Cardiac fibroblast (primary cell): ENCODE data around the gene SPINT2.
"Not testable (repeated sequence)": the region's sequence is repeated elsewhere in the genome, so short reads cannot be mapped to it uniquely, and the experiment has no call there.

ENCODE experiments used
- DNase-seq, 2 donors: peaks; one replicate each; pipeline versions ENCODE4 v3.0.0 to v3.0.0-alpha.2; 2010; ENCODE audit warnings: low read depth in 2 of 2
- H3K4me3 ChIP-seq, 2 donors: replicated peaks in 1 of 2; 1 replicate in 1 of 2; 2 replicates in 1 of 2; pipeline ENCODE4 v1.5.1; 2011; ENCODE audit warnings: low read depth in 2 of 2, low read length in 2 of 2, mild to moderate bottlenecking in 2 of 2, moderate library complexity in 1 of 2
- TF ChIP-seq, protein P1 (sequence below): IDR thresholded peaks from one replicate; pipeline ENCODE4 v1.5.1; 2011; ENCODE audit warnings: low read depth, mild to moderate bottlenecking, low read length, inconsistent platforms

The SPINT2 gene

DNA sequence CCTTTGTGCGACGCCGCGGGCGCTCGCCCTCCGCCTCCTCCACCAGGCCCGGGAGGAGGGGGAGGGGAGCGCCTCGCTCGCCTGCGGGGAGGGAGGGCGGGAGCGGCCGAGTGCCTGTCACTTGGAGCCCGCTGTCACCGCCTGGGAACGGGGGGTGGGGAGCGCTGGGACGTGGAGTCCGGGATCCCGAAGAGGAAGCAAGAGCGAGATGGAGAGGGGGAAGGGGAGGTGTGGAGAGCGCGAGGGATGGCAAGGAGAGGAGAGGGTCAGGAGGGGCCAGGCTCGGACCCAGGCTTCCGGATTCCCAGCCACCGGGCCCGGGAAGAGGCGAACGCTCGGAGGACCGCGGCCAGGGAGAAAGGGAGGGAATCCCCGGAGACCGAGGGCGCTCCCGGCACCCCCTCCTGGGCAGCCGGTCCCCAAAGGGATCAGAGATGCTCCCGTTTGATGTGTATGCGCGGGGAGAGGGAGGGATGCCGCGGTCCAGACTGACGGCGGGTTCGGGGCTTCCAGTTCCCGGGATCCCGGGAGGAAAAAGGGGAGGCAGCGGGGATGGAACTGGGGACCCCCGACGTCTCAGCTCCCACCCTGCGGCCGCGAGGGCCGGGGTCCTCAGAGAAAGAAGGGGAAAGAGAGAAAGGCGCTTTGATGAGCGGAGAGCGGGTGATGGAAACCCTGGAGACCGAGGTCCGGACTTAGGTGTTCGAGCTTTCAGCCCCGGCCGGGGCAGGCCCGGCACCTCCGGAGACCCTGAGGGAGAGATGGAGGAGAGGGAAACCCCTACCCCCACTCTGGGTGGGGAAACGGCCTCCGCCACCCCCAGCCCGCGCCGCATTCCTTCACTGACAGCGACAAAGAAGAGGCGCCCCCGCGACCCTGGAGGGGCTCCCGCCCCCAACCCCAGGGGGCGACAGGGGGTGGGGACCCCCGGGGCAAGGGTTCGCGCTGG, 35.6 kb upstream of the SPINT2 start:
- TF ChIP-seq, protein P1, sequence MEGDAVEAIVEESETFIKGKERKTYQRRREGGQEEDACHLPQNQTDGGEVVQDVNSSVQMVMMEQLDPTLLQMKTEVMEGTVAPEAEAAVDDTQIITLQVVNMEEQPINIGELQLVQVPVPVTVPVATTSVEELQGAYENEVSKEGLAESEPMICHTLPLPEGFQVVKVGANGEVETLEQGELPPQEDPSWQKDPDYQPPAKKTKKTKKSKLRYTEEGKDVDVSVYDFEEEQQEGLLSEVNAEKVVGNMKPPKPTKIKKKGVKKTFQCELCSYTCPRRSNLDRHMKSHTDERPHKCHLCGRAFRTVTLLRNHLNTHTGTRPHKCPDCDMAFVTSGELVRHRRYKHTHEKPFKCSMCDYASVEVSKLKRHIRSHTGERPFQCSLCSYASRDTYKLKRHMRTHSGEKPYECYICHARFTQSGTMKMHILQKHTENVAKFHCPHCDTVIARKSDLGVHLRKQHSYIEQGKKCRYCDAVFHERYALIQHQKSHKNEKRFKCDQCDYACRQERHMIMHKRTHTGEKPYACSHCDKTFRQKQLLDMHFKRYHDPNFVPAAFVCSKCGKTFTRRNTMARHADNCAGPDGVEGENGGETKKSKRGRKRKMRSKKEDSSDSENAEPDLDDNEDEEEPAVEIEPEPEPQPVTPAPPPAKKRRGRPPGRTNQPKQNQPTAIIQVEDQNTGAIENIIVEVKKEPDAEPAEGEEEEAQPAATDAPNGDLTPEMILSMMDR = no peak
- no peak for DNase-seq

DNA sequence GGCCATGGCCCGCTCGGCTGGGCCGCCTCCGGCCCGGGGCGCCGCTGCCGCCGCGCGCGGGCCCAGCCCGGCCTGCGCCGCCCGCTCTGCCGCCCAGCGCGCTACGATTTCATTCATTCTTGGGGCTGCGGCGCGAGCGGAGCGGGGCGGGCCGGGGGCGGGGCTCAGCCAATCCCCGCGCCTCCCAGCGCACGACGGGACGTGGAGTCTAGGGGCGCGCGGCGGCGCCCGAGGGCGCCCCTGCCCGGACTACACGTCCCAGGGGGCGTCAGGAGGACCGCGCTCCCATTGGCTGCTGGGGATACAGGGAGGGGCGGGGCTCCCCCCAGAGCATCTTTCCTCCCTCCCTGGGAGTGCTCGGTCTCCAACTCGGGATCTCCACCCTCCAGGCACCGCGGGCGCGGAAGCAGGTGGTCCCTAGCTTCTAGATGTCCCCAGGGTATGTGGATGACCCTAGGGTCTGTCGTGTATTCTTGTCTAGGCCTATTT, 34.7 kb upstream of the SPINT2 start:
- H3K4me3 ChIP-seq = peak overlapping the region in 1 of 2 donors; percentile 51
- TF ChIP-seq, protein P1 = no peak
- peak; percentile 75 to 90 for DNase-seq

More for the DNA sequence above, 35.6 kb upstream of the SPINT2 start:
- H3K4me3 ChIP-seq = peak overlapping the region; percentile 43 to 51

DNA sequence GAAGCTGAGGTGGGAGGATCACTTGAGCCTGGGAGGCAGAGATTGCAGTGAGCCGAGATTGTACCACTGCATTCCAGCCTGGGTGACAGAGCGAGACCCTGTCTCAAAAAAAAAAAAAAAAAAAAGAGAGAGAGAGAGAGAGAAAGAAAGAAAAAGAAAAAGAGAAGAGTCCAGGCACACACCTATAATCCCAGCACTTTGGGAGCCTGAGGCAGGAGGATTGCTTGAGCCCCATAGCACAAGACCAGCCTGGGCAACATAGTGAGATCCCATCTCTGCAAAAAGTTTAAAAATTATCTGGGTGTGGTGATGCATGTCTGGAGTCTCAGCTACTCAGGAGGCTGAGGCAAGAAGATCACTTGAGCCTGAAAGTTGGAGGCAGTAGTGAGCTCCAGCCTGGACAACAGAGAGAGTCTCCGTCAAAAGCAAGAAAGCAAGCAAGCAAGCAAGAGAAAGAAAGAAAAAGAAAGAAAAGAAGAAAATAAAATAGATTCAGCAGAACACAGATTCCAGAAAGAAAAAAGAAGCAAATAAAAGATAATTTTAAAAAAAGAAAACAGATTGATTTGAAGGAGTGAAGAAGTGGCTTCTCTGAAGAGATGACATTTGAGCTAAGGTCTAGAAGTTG, 33.8 kb upstream of the SPINT2 start:
- DNase-seq, H3K4me3 ChIP-seq: not testable (repeated sequence)

DNA sequence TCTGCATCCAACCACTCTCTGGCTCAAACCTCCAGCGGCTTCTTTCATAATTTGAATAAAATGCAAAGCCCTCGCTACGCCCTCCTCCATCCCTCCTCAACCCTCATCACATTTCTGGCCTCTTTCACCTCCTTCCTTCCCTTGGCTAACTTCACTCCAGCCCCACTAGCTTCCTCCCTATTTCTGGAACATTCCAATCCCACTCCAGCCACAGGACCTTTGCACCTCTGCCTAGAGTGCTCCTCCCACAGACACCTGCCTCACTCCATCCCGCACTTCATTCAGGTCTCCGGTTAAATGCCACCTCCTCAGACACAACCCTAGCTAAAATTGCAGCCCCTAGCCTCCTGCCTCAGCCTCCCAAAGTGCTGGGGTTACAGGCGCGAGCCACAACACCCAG, 32.5 kb upstream of the SPINT2 start:
- TF ChIP-seq, protein P1 = no peak
- no peak for DNase-seq
- H3K4me3 ChIP-seq = no peak overlapping the region

DNA sequence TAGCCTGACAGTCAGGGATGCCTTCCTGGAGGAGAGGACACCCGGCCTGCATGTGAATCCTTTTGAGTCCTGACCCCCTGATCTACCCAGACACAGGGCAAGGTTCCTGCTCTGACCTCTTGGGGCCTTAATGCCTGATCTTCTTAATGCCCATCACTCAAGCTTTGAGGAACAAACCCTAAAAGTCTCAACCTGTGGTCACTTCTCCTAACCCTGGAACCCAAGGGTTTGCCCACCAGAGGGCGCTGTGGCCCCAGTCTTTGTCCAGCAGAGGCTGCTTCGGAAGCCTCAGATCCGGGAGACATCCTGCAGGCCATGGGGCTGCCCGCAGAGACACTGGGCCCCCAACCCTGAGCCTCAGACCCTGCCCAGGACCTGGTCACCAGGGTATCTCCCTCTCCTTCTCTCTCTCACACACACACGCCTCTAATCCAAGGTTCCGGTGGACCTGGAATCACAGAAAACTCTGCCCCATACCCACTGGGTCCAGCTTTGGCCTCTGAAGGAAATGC, 30.6 kb upstream of the SPINT2 start:
- TF ChIP-seq, protein P1 = peak; percentile 84
- DNase-seq = peak; percentile 77 to 79

DNA sequence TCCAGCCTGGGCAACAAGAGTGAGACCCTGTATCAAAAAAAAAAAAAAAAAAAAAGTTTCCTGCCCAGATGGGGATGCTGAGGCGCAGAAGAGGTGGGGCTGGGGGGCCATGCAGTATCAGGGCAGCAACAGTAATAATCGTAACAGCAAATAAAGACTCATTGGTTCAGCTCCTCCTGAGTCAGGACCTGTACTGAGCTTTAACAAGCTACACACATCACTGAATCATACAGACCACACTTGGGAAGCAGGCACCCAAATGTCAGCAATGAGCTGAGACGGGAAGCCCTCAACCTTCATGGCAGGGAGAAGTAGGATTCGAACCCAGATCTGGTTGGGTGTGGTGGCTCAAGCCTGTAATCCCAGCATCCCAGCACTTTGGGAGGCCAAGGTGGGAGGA, 29.8 kb upstream of the SPINT2 start:
- DNase-seq = no peak
- H3K4me3 ChIP-seq = no peak overlapping the region
- TF ChIP-seq, protein P1 = no peak

More for the DNA sequence above, 30.6 kb upstream of the SPINT2 start:
- no peak overlapping the region for H3K4me3 ChIP-seq

DNA sequence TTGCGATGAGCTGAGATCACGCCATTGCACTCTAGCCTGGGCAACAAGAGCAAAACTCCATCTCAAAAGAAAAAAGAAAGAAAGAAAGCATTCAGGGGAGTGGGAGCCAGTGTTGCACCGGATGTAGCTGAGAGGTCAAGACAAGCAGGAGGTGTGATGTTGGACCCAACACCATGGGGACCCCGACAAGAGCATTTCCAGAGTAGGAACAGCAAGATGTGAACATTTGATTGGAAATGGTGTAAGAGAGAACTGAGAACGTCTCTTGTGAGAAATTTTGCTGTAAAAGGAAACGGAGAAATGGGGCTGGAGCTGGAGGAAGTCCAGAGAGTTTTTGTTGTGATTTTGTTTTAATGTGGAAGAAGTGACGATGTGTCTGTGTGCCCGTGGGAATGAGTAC, 24.6 kb upstream of the SPINT2 start:
- TF ChIP-seq, protein P1 = no peak
- H3K4me3 ChIP-seq = no peak overlapping the region
- no peak for DNase-seq
